Psoas muscle (tissue), 8 donors: ENCODE results near the gene CHAF1A. TPM values are rescaled to one million over a fixed set of nuclear protein-coding genes. Genes with fewer than 3 reads are reported as not detected.

Experiments used
- ATAC-seq, 4 donors: fragments of 200-7000 bp; cut with Tn5 transposase; one replicate each; pipeline ENCODE4 v1.9.1; 2020; ENCODE audit warnings: moderate library complexity in 3 of 4, mild to moderate bottlenecking in 2 of 4
- DNase-seq, 2 donors: peaks; one replicate each; pipeline ENCODE4 v3.0.0-alpha.2; 2020
- H3K27ac ChIP-seq: fragments of 200-600 bp; one replicate; pipeline ENCODE4 v1.8.0; 2022
- H3K27me3 ChIP-seq, 3 donors: fragments of 200-600 bp in 1 of 3; one replicate each; pipeline versions ENCODE4 v1.6.1 to v1.8.0; 2013 to 2022; ENCODE audit warnings: low read length in 2 of 3, mild to moderate bottlenecking in 2 of 3, moderate library complexity in 1 of 3; ENCODE audit not compliant: insufficient read depth in 3 of 3
- H3K36me3 ChIP-seq, 2 donors: fragments of 200-600 bp in 1 of 2; one replicate each; pipeline versions ENCODE4 v1.6.1 to v1.8.0; 2013 to 2022; ENCODE audit warnings: low read depth in 1 of 2, mild to moderate bottlenecking in 1 of 2, moderate library complexity in 1 of 2; ENCODE audit not compliant: insufficient read depth in 1 of 2
- H3K4me1 ChIP-seq: fragments of 200-600 bp; one replicate; pipeline ENCODE4 v1.8.0; 2022
- H3K4me3 ChIP-seq: fragments of 200-600 bp; one replicate; pipeline ENCODE4 v1.8.0; 2022; ENCODE audit warnings: mild to moderate bottlenecking
- H3K9me3 ChIP-seq: fragments of 200-600 bp; one replicate; pipeline ENCODE4 v1.8.0; 2022
- CTCF ChIP-seq: fragments of 200-600 bp; IDR thresholded peaks from one replicate; pipeline ENCODE4 v1.8.0; 2022; ENCODE audit warnings: antibody characterized with exemption
- WGBS, 3 donors: extraction: QIAGEN DNeasy Blood & Tissue Kit; methylation state at CpG; one replicate each; pipeline versions ENCODE4 v1.1.6 to v1.1.7; 2013; 5-methylcytosine and 5-hydroxymethylcytosine counted together
- intact Hi-C, 2 donors: fragments of 100-400 bp; cut with DNase I; formaldehyde crosslinking; loops; one replicate each; pipeline versions ENCODE4 v1.11.0 to v1.14.2; 2022
- polyA plus RNA-seq, 3 donors: library from polyadenylated mRNA; stranded (reverse); fragments of 200-250 nt; gene quantifications; one replicate each; pipeline ENCODE4 v1.2.3, GENCODE V29; 2013
- total RNA-seq, 4 donors: library from RNA; stranded (reverse); fragmentation: NEBNext Ultra II Directional in 2 of 4; extraction: Animal tissue kit (Norgen Biotek cat#: 25700) in 2 of 4; gene quantifications; one replicate each; pipeline versions ENCODE4 v1.2.1 to v1.2.4, GENCODE V29; 2021 to 2023
- donor health status: healthy with polysubstance abuse.
- donor health status: DM: no; HTN: no; CAD: no; lungs with moderate emphysema.
- donor health status: Bipolar disorder and iron deficiency.
- donor health status: healthy.
- donor health status: DM: yes; HTN: yes; CAD: no.
- donor health status: DM: no; HTN: no; CAD: no.
- donor health status: DM: no; HTN: no; CAD: no.
- donor health status: DM: yes; HTN: yes; CAD: no.

The CHAF1A gene
- total and polyA plus RNA-seq, 7 donors, result 5.6 to 12.8 (median 7.5) TPM

DNA sequence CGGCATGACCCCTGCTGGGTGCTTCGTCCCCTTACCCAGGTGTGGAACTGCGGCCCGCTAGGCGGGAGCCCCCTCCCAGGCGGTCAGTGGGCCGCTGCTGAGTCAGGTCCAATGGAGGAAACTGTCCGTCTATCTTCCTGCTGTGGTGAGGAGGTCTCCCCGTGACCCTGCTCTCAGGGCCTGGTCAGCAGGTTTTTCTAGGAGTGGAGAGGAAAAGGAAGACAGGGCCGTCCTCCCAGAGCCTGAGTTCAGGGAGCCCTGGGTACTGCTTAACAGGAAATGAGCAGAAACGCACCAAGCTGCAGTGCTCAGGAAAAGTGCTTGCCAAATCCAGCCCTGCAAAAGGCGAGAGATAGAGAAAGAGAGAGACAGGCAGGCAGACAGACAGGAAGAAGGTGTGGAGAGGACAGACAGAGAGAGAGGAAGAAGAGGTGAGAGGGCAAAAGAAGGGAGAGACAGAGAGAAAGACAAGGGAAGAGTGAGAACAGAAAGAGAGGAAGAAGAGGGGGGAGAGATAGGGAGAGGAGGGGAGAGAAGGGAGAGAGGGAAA, 12.3 kb upstream of the CHAF1A start:
- no peaks in the 10 kb centered on the region for H3K27me3 ChIP-seq
- H3K36me3 ChIP-seq, result peaks cover 0 to 13% of the 10 kb centered on the region in 2 donors
- no peak for TF ChIP-seq CTCF
- DNase-seq (peak; percentile 53 to 66), ATAC-seq (peak in 2 of 4 donors; percentile 1 to 5)
- H3K9me3 ChIP-seq, result no peaks in the 10 kb centered on the region
- H3K4me3 ChIP-seq, result peak overlapping the region; percentile 35
- WGBS, 3 donors, result 52 to 58% (median 55%) methylated on average over 12 of the region's 12 CpGs
- intact Hi-C loops, result no loop called here
- peaks cover 78% of the 10 kb centered on the region for H3K4me1 ChIP-seq
- H3K27ac ChIP-seq, result peak overlapping the region; percentile 93

DNA sequence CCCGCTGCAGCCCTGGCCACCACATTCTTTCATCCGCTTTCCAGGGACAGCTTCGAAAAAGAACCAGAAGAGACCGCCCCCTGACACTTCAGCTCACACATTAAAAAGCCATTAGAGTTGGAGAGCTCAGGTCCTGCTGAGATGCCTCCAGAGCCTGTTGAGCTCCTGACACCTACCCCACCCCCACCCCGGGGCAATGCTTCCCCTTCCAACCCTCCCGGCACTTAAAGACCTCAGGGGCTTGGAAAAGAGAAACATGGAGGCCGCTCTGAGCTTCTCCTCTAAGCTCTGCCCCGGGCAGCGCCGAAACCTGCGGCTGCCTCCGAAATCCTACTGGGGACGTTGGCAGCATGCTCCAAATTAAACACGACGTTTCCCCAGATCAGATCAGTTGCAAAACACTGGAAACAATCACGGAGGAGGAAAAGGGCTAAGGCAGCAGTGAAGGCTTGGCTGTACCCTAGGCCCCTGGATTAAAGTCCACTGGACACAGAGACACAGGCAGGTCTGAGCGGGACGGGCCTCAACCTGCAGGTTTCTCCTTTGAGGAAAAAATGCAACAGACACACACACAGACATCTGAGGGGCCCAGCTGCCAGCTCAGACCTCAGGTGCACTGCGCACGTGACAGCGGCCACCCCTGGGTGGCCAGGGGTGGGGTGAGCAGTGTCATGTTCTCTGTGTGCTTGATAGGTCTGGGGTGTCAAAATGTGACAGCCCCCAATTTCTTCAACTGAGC, 11.7 kb upstream of the CHAF1A start:
- DNase-seq (peak; percentile 16 to 43), ATAC-seq (no peak)
- 40 to 52% (median 41%) methylated on average over 21 of the region's 21 CpGs for WGBS, 3 donors
- peaks cover 0 to 13% of the 10 kb centered on the region in 2 donors for H3K36me3 ChIP-seq
- H3K4me1 ChIP-seq, result peaks cover 73% of the 10 kb centered on the region
- no peaks in the 10 kb centered on the region for H3K9me3 ChIP-seq
- intact Hi-C loops, result no loop called here
- H3K4me3 ChIP-seq, result peak overlapping the region; percentile 35
- no peaks in the 10 kb centered on the region for H3K27me3 ChIP-seq
- peak overlapping the region; percentile 93 for H3K27ac ChIP-seq
- TF ChIP-seq CTCF, result no peak

GRCh38 chr19:4391306-4391693, 11.1 kb upstream of the CHAF1A start:
- H3K4me1 ChIP-seq, result peaks cover 69% of the 10 kb centered on the region
- H3K9me3 ChIP-seq, result no peaks in the 10 kb centered on the region
- no peak for TF ChIP-seq CTCF
- DNase-seq (peak in 1 of 2 donors; percentile 23), ATAC-seq (peak in 1 of 4 donors; percentile 0)
- peaks cover 0 to 16% of the 10 kb centered on the region in 2 donors for H3K36me3 ChIP-seq
- peak overlapping the region; percentile 35 for H3K4me3 ChIP-seq
- H3K27me3 ChIP-seq, result no peaks in the 10 kb centered on the region
- H3K27ac ChIP-seq, result peak overlapping the region; percentile 93
- intact Hi-C loops, result no loop called here
- WGBS, 3 donors, result 38 to 53% (median 41%) methylated on average over 9 of the region's 9 CpGs

GRCh38 chr19:4391701-4392483, 10.5 kb upstream of the CHAF1A start:
- Histone ChIP-seq H3K27ac (peak overlapping the region; percentile 93), H3K9me3 (no peaks in the 10 kb centered on the region), H3K27me3 (no peaks in the 10 kb centered on the region), H3K4me1 (peaks cover 73% of the 10 kb centered on the region), H3K4me3 (peak overlapping the region; percentile 35), H3K36me3 (peaks cover 0 to 16% of the 10 kb centered on the region in 2 donors)
- peak; percentile 67 to 82 for DNase-seq
- intact Hi-C loops, result no loop called here
- peak; percentile 33 to 71 (median 58) for ATAC-seq
- 20 to 31% (median 27%) methylated on average over 20 of the region's 20 CpGs for WGBS, 3 donors
- TF ChIP-seq CTCF, result no peak
